Natural killer cell treated with Interleukin-12 subunit alpha and Interleukin-12 subunit beta and Interleukin-15 and Interleukin-18, amount 100 ng/mL, for 72 hours (primary cell): Measurements from ENCODE around the gene TEC. TPM values are rescaled to one million over a fixed set of nuclear protein-coding genes. Genes with fewer than 3 reads are reported as not detected.

ENCODE experiments used
- ATAC-seq, 2 donors: fragments of 150-1000 bp; cut with Tn5 transposase in 1 of 2; sonication (Bioruptor Pico), chemical (Tn5 transposase) in 1 of 2; 2 replicates each; pipeline ENCODE4 v1.10.0; 2021
- DNase-seq: peaks from one replicate; pipeline ENCODE4 v3.0.0; 2022; ENCODE audit warnings: low spot score
- H3K27ac Mint-ChIP-seq, 2 donors: 1 replicate in 1 of 2; 2 replicates in 1 of 2; pipeline ENCODE4 v1.8.0; 2022; ENCODE audit warnings: mixed read lengths in 2 of 2, mild to moderate bottlenecking in 1 of 2, moderate library complexity in 1 of 2
- H3K27me3 Mint-ChIP-seq, 2 donors: 1 replicate in 1 of 2; 2 replicates in 1 of 2; pipeline ENCODE4 v1.8.0; 2022; ENCODE audit warnings: mixed read lengths in 2 of 2
- H3K36me3 Mint-ChIP-seq: one replicate; pipeline ENCODE4 v1.8.0; 2022; ENCODE audit warnings: mixed read lengths
- H3K4me1 Mint-ChIP-seq, 2 donors: 1 replicate in 1 of 2; 2 replicates in 1 of 2; pipeline ENCODE4 v1.8.0; 2022; ENCODE audit warnings: low read depth in 2 of 2, mixed read lengths in 2 of 2, mild to moderate bottlenecking in 1 of 2
- H3K4me3 Mint-ChIP-seq: one replicate; pipeline ENCODE4 v1.8.0; 2022; ENCODE audit warnings: mixed read lengths
- H3K9me3 Mint-ChIP-seq: 2 replicates; pipeline ENCODE4 v1.8.0; 2022; ENCODE audit warnings: mixed read lengths
- total RNA-seq, 2 donors: library from RNA; stranded (reverse); gene quantifications; one replicate each; pipeline ENCODE4 v1.2.3, GENCODE V29; 2022

TEC gene
- total RNA-seq, 2 donors from 2014 or later = 2.0 to 3.1 TPM

- no peak overlapping the region for H3K27ac Mint-ChIP-seq
Measured at GRCh38 chr4:48141048-48141447, 128.6 kb downstream of the TEC start.

GRCh38 chr4:48139691-48140090 is 129.9 kb downstream of the TEC start:
- Mint-ChIP-seq H3K4me1 (peaks cover 45 to 55% of the 10 kb centered on the region in 2 donors), H3K27ac (peak overlapping the region; percentile 88 to 93), H3K9me3 (no peaks in the 10 kb centered on the region), H3K4me3 (no peak overlapping the region), H3K27me3 (no peaks in the 10 kb centered on the region), H3K36me3 (no peaks in the 10 kb centered on the region)
- ATAC-seq = no peak
- DNase-seq = no peak

More at GRCh38 chr4:48141048-48141447, 128.6 kb downstream of the TEC start:
- no peak overlapping the region for H3K4me3 Mint-ChIP-seq
- H3K4me1 Mint-ChIP-seq = peaks cover 35 to 48% of the 10 kb centered on the region in 2 donors
- no peaks in the 10 kb centered on the region for H3K36me3 Mint-ChIP-seq
- peak; percentile 74 to 77 for ATAC-seq
- DNase-seq = no peak
- H3K9me3 Mint-ChIP-seq = no peaks in the 10 kb centered on the region
- no peaks in the 10 kb centered on the region for H3K27me3 Mint-ChIP-seq

- ATAC-seq (peak in 1 of 2 donors; percentile 41), DNase-seq (no peak)
- H3K9me3 Mint-ChIP-seq = no peaks in the 10 kb centered on the region
- H3K4me1 Mint-ChIP-seq = peaks cover 53 to 63% of the 10 kb centered on the region in 2 donors
- no peaks in the 10 kb centered on the region for H3K36me3 Mint-ChIP-seq
- peak overlapping the region; percentile 68 for H3K4me3 Mint-ChIP-seq
- no peaks in the 10 kb centered on the region for H3K27me3 Mint-ChIP-seq
- peak overlapping the region; percentile 88 to 93 for H3K27ac Mint-ChIP-seq
Measured at GRCh38 chr4:48138936-48139335, 130.7 kb downstream of the TEC start.

GRCh38 chr4:48138511-48138910 is 131.1 kb downstream of the TEC start:
- ATAC-seq (no peak), DNase-seq (no peak)
- H3K9me3 Mint-ChIP-seq = no peaks in the 10 kb centered on the region
- H3K27me3 Mint-ChIP-seq = no peaks in the 10 kb centered on the region
- no peaks in the 10 kb centered on the region for H3K36me3 Mint-ChIP-seq
- peaks cover 57 to 67% of the 10 kb centered on the region in 2 donors for H3K4me1 Mint-ChIP-seq
- H3K4me3 Mint-ChIP-seq = peak overlapping the region; percentile 68
- H3K27ac Mint-ChIP-seq = peak overlapping the region; percentile 88 to 93

- H3K27ac Mint-ChIP-seq = peak overlapping the region; percentile 88 to 93
- ATAC-seq (peak; percentile 25 to 42), DNase-seq (no peak)
- no peaks in the 10 kb centered on the region for H3K9me3 Mint-ChIP-seq
- H3K36me3 Mint-ChIP-seq = no peaks in the 10 kb centered on the region
- peak overlapping the region; percentile 68 for H3K4me3 Mint-ChIP-seq
- no peaks in the 10 kb centered on the region for H3K27me3 Mint-ChIP-seq
- H3K4me1 Mint-ChIP-seq = peaks cover 59 to 70% of the 10 kb centered on the region in 2 donors
Measured at GRCh38 chr4:48137846-48138245, 131.8 kb downstream of the TEC start.

GRCh38 chr4:48134081-48134480 is 135.6 kb downstream of the TEC start, which contains the start of gene TXK:
TSS of gene TXK (minus strand) at chr4:48134250. CDS start at chr4:48134170, 80 bp downstream.
- peaks cover 80% of the 10 kb centered on the region in 2 donors for H3K4me1 Mint-ChIP-seq
- H3K4me3 Mint-ChIP-seq = peak within 1 kb of the TSS; percentile 91
- no peaks in the 10 kb centered on the region for H3K36me3 Mint-ChIP-seq
- no peaks in the 10 kb centered on the region for H3K9me3 Mint-ChIP-seq
- H3K27ac Mint-ChIP-seq = peak within 1 kb of the TSS; percentile 93 to 94
- no peaks in the 10 kb centered on the region for H3K27me3 Mint-ChIP-seq
- DNase-seq (no peak), ATAC-seq (peak; percentile 2 to 8)

GRCh38 chr4:48133669-48134068 is 136.0 kb downstream of the TEC start:
- peak overlapping the region; percentile 93 to 94 for H3K27ac Mint-ChIP-seq
- H3K4me3 Mint-ChIP-seq = peak overlapping the region; percentile 91
- ATAC-seq = peak in 1 of 2 donors; percentile 52
- no peaks in the 10 kb centered on the region for H3K36me3 Mint-ChIP-seq
- no peaks in the 10 kb centered on the region for H3K27me3 Mint-ChIP-seq
- no peaks in the 10 kb centered on the region for H3K9me3 Mint-ChIP-seq
- no peak for DNase-seq
- H3K4me1 Mint-ChIP-seq = peaks cover 80% of the 10 kb centered on the region in 2 donors

GRCh38 chr4:48131736-48132135 is 137.9 kb downstream of the TEC start:
- H3K36me3 Mint-ChIP-seq = no peaks in the 10 kb centered on the region
- no peaks in the 10 kb centered on the region for H3K27me3 Mint-ChIP-seq
- DNase-seq = no peak
- peaks cover 81 to 83% of the 10 kb centered on the region in 2 donors for H3K4me1 Mint-ChIP-seq
- peak overlapping the region; percentile 91 for H3K4me3 Mint-ChIP-seq
- peak overlapping the region; percentile 93 to 94 for H3K27ac Mint-ChIP-seq
- ATAC-seq = no peak
- H3K9me3 Mint-ChIP-seq = no peaks in the 10 kb centered on the region

GRCh38 chr4:48130100-48130499 is 139.5 kb downstream of the TEC start:
- no peak for ATAC-seq
- H3K4me1 Mint-ChIP-seq = peaks cover 81 to 87% of the 10 kb centered on the region in 2 donors
- H3K36me3 Mint-ChIP-seq = no peaks in the 10 kb centered on the region
- H3K27ac Mint-ChIP-seq = peak overlapping the region; percentile 93 to 94
- no peaks in the 10 kb centered on the region for H3K27me3 Mint-ChIP-seq
- H3K9me3 Mint-ChIP-seq = no peaks in the 10 kb centered on the region
- H3K4me3 Mint-ChIP-seq = peak overlapping the region; percentile 91
- DNase-seq = no peak

GRCh38 chr4:48129307-48130014 is 140.2 kb downstream of the TEC start:
- no peaks in the 10 kb centered on the region for H3K27me3 Mint-ChIP-seq
- peak; percentile 80 to 86 for ATAC-seq
- peak; percentile 85 for DNase-seq
- H3K9me3 Mint-ChIP-seq = no peaks in the 10 kb centered on the region
- peak overlapping the region; percentile 91 for H3K4me3 Mint-ChIP-seq
- peaks cover 79 to 87% of the 10 kb centered on the region in 2 donors for H3K4me1 Mint-ChIP-seq
- H3K27ac Mint-ChIP-seq = peak overlapping the region; percentile 93 to 94
- H3K36me3 Mint-ChIP-seq = no peaks in the 10 kb centered on the region

- H3K27ac Mint-ChIP-seq = peak overlapping the region; percentile 93 to 94
- no peaks in the 10 kb centered on the region for H3K36me3 Mint-ChIP-seq
- ATAC-seq (peak; percentile 79 to 82), DNase-seq (peak; percentile 80)
- H3K9me3 Mint-ChIP-seq = no peaks in the 10 kb centered on the region
- H3K4me3 Mint-ChIP-seq = peak overlapping the region; percentile 91
- peaks cover 82 to 90% of the 10 kb centered on the region in 2 donors for H3K4me1 Mint-ChIP-seq
- H3K27me3 Mint-ChIP-seq = no peaks in the 10 kb centered on the region
Measured at GRCh38 chr4:48127682-48128404, 141.8 kb downstream of the TEC start.

- H3K36me3 Mint-ChIP-seq = no peaks in the 10 kb centered on the region
- H3K27me3 Mint-ChIP-seq = no peaks in the 10 kb centered on the region
Measured at GRCh38 chr4:48127231-48127630, 142.4 kb downstream of the TEC start.

GRCh38 chr4:48126621-48127020 is 143.0 kb downstream of the TEC start:
- H3K4me3 Mint-ChIP-seq = peak overlapping the region; percentile 91
- H3K27ac Mint-ChIP-seq = peak overlapping the region; percentile 93 to 94
- ATAC-seq (no peak), DNase-seq (no peak)
- peaks cover 76 to 82% of the 10 kb centered on the region in 2 donors for H3K4me1 Mint-ChIP-seq
- H3K36me3 Mint-ChIP-seq = no peaks in the 10 kb centered on the region
- H3K27me3 Mint-ChIP-seq = no peaks in the 10 kb centered on the region
- H3K9me3 Mint-ChIP-seq = no peaks in the 10 kb centered on the region

More at GRCh38 chr4:48127231-48127630, 142.4 kb downstream of the TEC start:
- Mint-ChIP-seq H3K9me3 (no peaks in the 10 kb centered on the region), H3K4me1 (peaks cover 79 to 88% of the 10 kb centered on the region in 2 donors), H3K4me3 (peak overlapping the region; percentile 91), H3K27ac (peak overlapping the region; percentile 93 to 94)
- ATAC-seq (no peak), DNase-seq (no peak)

GRCh38 chr4:48124870-48125269 is 144.8 kb downstream of the TEC start:
- ATAC-seq (no peak), DNase-seq (no peak)
- no peaks in the 10 kb centered on the region for H3K36me3 Mint-ChIP-seq
- H3K9me3 Mint-ChIP-seq = no peaks in the 10 kb centered on the region
- peaks cover 58 to 65% of the 10 kb centered on the region in 2 donors for H3K4me1 Mint-ChIP-seq
- H3K27me3 Mint-ChIP-seq = no peaks in the 10 kb centered on the region
- peak overlapping the region; percentile 93 to 94 for H3K27ac Mint-ChIP-seq
- peak overlapping the region; percentile 77 for H3K4me3 Mint-ChIP-seq
